Endothelial cell of umbilical vein (primary cell): Measurements from ENCODE around the gene TAF3.

Source experiments
- CTCF ChIP-seq, 2 donors: IDR thresholded peaks; 1 replicate in 1 of 2; 2 replicates in 1 of 2; pipeline ENCODE4 v1.5.1; 2011; ENCODE audit warnings: low read length in 2 of 2, mild to moderate bottlenecking in 2 of 2, moderate library complexity in 2 of 2, control low read depth in 1 of 2, inconsistent platforms in 1 of 2, low read depth in 1 of 2; ENCODE audit not compliant: insufficient read depth in 1 of 2; ENCODE audit errors: extremely low read depth in 1 of 2
- EZH2 ChIP-seq: IDR thresholded peaks from 2 replicates; pipeline ENCODE4 v1.6.1; 2012; ENCODE audit warnings: borderline replicate concordance, low read depth, mild to moderate bottlenecking, moderate library complexity, low read length, inconsistent platforms; ENCODE audit not compliant: severe bottlenecking
- JUN ChIP-seq: IDR thresholded peaks from 2 replicates; pipeline ENCODE4 v1.6.1; 2011; ENCODE audit warnings: borderline replicate concordance, low read depth; ENCODE audit not compliant: insufficient read length, insufficient read depth
- POLR2A ChIP-seq: IDR thresholded peaks from 2 replicates; pipeline ENCODE4 v1.6.1; 2012; ENCODE audit warnings: low read depth, mild to moderate bottlenecking, control low read depth, low read length
- POLR2AphosphoS5 ChIP-seq: IDR thresholded peaks from 2 replicates; pipeline ENCODE4 v1.6.1; 2012; ENCODE audit warnings: low read depth, mild to moderate bottlenecking, control low read depth, low read length, moderate library complexity; ENCODE audit not compliant: insufficient read depth

- no peak for TF ChIP-seq CTCF (IDR thresholded peaks at IDR 0.05; ENCODE audit: extremely low read depth in 1 of 2, insufficient read depth in 1 of 2, low read depth in 1 of 2, low read length in 2 of 2)
- no peak for TF ChIP-seq POLR2A
- no peak for TF ChIP-seq POLR2AphosphoS5
- TF ChIP-seq EZH2 = no peak
- TF ChIP-seq JUN = no peak
These were observed 199.0 kb downstream of the TAF3 start for GRCh38 chr10:8017277-8017676.
